HL-60 (cell line): ENCODE data around the gene KIF26B.
A peak's percentile ranks its signal among the peaks of the same experiment; 100 is the strongest.
"Not testable (repeated sequence)": the region's sequence is repeated elsewhere in the genome, so short reads cannot be mapped to it uniquely, and the experiment has no call there.

Experiments
- DNase-seq, 2 experiments: peaks; one replicate each; pipeline ENCODE4 v3.0.0-alpha.2; 2010 to 2020; ENCODE audit warnings: low read depth in 1 of 2, low spot score in 1 of 2
- H3K27ac ChIP-seq: fragments of 250-450 bp; sonication (Bioruptor Pico); replicated peaks from 2 replicates; pipeline ENCODE4 v1.5.1; 2020; ENCODE audit warnings: mild to moderate bottlenecking, moderate library complexity
- H3K27me3 ChIP-seq: fragments of 250-450 bp; sonication (Bioruptor Pico); 2 replicates; pipeline ENCODE4 v1.5.1; 2021; ENCODE audit warnings: mild to moderate bottlenecking, moderate library complexity; ENCODE audit not compliant: insufficient read depth, poor library complexity, severe bottlenecking
- H3K4me3 ChIP-seq: replicated peaks from 2 replicates; pipeline ENCODE4 v1.5.1; 2011; ENCODE audit warnings: mild to moderate bottlenecking, control low read depth, low read length; ENCODE audit not compliant: insufficient read depth
- GABPA ChIP-seq: IDR thresholded peaks from 2 replicates; pipeline ENCODE4 v1.6.1; 2012; ENCODE audit warnings: low read depth
- POLR2AphosphoS5 ChIP-seq: IDR thresholded peaks from 2 replicates; pipeline ENCODE4 v1.6.1; 2012; ENCODE audit warnings: low read depth
- SPI1 ChIP-seq: IDR thresholded peaks from 2 replicates; pipeline ENCODE4 v1.6.1; 2012; ENCODE audit warnings: low read depth, mild to moderate bottlenecking, borderline replicate concordance
- TF ChIP-seq, protein P1 (sequence below): IDR thresholded peaks from one replicate; pipeline ENCODE4 v1.5.1; 2011; ENCODE audit warnings: low read length, control low read depth, inconsistent platforms; ENCODE audit not compliant: insufficient read depth
- TF ChIP-seq, protein P2 (sequence below): IDR thresholded peaks from 2 replicates; pipeline ENCODE4 v1.6.1; 2012; ENCODE audit warnings: low read depth; ENCODE audit not compliant: insufficient replicate concordance

The KIF26B gene

DNA sequence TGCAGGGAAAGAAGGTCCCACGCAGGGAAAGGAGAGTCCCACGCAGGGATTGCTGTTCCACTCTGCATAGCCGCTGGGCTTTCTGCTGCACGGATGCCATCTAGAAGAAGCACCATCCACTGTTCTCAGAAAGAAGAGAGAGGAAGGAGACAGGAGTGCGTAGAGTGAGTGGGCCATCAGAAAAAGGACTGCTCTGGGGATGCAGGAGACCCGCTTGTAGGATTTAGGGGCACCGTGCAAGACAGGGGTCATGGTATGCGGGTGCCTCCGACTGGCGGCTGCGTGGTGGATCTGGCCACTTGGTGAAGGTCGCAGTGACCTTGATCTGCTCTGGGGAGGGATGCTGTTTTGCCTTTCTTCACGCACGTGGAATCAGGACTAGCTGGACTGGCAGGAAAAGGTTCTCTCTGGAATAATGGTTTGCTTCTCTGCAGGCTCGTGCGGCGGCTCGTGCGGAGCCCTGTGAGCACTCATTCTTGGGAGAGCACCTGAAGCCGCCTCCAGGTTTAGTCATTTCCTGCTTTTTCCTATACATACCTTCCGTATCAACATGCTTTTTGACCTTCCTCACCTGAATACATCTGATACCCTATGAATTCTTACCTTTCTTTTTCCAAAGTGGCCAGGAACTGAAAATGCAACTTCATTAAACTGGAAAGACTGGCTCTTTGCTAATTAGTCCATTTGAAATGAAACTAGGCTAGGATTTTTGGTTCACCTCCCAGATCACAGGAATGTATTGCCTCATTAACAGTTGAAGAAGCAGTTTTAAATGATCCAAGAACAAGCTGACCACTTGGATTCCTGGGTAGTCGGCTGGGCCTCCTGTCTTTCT, 181.6 kb downstream of the KIF26B start:
- Histone ChIP-seq H3K27ac (no peak overlapping the region), H3K4me3 (no peak overlapping the region), H3K27me3 (no peaks in the 10 kb centered on the region)
- no peak for DNase-seq
- TF ChIP-seq, protein P1, sequence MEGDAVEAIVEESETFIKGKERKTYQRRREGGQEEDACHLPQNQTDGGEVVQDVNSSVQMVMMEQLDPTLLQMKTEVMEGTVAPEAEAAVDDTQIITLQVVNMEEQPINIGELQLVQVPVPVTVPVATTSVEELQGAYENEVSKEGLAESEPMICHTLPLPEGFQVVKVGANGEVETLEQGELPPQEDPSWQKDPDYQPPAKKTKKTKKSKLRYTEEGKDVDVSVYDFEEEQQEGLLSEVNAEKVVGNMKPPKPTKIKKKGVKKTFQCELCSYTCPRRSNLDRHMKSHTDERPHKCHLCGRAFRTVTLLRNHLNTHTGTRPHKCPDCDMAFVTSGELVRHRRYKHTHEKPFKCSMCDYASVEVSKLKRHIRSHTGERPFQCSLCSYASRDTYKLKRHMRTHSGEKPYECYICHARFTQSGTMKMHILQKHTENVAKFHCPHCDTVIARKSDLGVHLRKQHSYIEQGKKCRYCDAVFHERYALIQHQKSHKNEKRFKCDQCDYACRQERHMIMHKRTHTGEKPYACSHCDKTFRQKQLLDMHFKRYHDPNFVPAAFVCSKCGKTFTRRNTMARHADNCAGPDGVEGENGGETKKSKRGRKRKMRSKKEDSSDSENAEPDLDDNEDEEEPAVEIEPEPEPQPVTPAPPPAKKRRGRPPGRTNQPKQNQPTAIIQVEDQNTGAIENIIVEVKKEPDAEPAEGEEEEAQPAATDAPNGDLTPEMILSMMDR: no peak
- no peak for TF ChIP-seq GABPA
- no peak for TF ChIP-seq SPI1
- no peak for TF ChIP-seq POLR2AphosphoS5
- TF ChIP-seq, protein P2, sequence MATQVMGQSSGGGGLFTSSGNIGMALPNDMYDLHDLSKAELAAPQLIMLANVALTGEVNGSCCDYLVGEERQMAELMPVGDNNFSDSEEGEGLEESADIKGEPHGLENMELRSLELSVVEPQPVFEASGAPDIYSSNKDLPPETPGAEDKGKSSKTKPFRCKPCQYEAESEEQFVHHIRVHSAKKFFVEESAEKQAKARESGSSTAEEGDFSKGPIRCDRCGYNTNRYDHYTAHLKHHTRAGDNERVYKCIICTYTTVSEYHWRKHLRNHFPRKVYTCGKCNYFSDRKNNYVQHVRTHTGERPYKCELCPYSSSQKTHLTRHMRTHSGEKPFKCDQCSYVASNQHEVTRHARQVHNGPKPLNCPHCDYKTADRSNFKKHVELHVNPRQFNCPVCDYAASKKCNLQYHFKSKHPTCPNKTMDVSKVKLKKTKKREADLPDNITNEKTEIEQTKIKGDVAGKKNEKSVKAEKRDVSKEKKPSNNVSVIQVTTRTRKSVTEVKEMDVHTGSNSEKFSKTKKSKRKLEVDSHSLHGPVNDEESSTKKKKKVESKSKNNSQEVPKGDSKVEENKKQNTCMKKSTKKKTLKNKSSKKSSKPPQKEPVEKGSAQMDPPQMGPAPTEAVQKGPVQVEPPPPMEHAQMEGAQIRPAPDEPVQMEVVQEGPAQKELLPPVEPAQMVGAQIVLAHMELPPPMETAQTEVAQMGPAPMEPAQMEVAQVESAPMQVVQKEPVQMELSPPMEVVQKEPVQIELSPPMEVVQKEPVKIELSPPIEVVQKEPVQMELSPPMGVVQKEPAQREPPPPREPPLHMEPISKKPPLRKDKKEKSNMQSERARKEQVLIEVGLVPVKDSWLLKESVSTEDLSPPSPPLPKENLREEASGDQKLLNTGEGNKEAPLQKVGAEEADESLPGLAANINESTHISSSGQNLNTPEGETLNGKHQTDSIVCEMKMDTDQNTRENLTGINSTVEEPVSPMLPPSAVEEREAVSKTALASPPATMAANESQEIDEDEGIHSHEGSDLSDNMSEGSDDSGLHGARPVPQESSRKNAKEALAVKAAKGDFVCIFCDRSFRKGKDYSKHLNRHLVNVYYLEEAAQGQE: no peak

DNA sequence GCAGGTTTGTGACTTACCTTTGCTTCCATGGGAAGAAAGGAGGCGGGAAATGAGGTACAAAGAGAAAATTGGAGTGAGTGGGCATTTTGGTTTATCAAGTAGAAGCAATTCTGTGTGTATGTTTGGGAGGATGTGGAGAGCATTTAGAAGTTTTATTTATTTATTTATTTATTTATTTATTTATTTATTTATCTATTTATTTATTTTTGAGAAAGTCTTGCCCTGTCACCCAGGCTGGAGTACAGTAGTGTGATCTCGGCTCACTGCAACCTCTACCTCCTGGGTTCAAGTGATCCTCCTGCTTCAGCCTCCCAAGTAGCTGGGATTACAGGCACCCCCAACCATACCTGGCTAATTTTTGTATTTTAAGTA, 182.2 kb downstream of the KIF26B start:
- H3K27ac ChIP-seq, H3K4me3 ChIP-seq, H3K27me3 ChIP-seq, DNase-seq: not testable (repeated sequence)

DNA sequence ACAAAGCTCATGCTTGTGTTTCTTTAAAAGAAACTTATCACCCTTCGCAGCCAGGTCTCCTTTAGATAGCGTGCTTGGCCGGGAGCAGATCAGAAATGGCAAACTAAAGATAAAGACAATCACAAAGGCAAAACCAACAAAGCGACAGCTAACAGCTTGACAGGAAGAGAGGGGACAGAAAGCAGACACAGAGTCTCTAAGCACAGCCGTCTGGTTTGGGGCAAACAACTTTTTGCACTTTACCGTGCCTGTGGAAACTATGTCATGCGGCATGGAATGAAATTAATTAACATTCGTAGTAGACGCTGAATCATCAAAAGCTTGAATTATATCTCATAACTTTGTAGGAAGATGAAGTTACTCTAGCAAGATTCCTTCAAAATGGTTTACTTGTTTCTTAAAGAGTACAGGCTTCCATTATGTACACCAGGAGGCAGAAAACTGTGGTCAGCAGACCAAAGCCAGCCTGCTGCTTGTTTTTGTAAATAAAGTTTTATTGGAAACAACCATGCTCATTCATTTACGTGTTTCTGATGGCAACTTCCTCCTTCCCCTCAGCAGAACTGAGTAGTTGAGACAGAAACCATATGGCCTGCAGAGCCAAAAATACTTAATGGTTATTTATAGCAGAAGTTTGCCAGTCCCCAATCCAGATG, 183.2 kb downstream of the KIF26B start:
- H3K27me3 ChIP-seq: no peaks in the 10 kb centered on the region
- H3K27ac ChIP-seq: no peak overlapping the region
- no peak overlapping the region for H3K4me3 ChIP-seq
- TF ChIP-seq, protein P1: no peak
- TF ChIP-seq, protein P2: no peak
- TF ChIP-seq SPI1: no peak
- peak in 1 of 2 experiments; percentile 29 for DNase-seq

DNA sequence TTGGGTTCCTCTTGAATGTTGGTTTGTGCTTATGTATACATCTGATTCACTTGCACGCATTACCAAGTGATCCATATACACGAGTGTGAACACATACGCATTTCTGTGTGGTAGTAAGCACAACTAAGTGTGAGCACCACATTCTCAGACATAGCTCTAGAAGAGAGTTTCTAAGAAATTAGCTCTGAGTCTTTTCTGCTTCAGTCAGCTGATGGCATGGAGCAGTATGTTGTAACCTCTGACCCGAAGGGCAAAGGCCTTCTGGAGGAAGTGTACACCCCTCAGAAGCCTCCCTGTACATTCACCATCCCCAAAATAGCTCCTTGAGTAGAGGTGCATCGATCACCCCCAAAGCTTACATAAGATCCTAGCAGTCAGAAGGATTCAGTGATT, 183.7 kb downstream of the KIF26B start:
- no peaks in the 10 kb centered on the region for H3K27me3 ChIP-seq
- no peak overlapping the region for H3K27ac ChIP-seq
- peak in 1 of 2 experiments; percentile 1 for DNase-seq
- TF ChIP-seq, protein P2: no peak
- TF ChIP-seq POLR2AphosphoS5 (no peak), GABPA (no peak), SPI1 (no peak)
- TF ChIP-seq, protein P1: no peak
- H3K4me3 ChIP-seq: no peak overlapping the region
